GM19193 (cell line): ENCODE measurements around the gene SLC49A3.

Source experiments
- POLR2A ChIP-seq: IDR thresholded peaks from 4 replicates; pipeline ENCODE4 v1.6.1; 2011; ENCODE audit not compliant: insufficient read depth, insufficient read length; ENCODE audit errors: extremely low read depth

Gene SLC49A3

DNA sequence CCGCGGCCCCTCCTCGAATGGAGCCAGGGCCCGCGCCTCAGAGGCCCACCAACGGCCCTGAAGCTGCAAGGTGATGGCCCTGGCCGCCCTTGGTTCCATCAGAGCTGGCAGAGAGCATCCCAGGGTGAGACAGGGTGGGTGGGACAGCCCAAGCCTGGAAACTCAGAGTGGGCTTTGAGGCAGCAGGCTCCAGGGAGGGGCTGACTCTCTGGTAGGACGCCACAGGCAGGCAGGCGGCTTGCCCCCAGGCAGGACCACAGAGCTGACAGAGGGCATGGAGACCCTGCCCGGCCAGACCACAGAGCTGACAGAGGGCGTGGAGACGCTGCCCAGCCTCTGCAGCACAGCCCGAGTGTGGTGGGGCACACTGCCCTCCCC lies 9.9 kb downstream of the SLC49A3 start:
- TF ChIP-seq POLR2A: no peak

DNA sequence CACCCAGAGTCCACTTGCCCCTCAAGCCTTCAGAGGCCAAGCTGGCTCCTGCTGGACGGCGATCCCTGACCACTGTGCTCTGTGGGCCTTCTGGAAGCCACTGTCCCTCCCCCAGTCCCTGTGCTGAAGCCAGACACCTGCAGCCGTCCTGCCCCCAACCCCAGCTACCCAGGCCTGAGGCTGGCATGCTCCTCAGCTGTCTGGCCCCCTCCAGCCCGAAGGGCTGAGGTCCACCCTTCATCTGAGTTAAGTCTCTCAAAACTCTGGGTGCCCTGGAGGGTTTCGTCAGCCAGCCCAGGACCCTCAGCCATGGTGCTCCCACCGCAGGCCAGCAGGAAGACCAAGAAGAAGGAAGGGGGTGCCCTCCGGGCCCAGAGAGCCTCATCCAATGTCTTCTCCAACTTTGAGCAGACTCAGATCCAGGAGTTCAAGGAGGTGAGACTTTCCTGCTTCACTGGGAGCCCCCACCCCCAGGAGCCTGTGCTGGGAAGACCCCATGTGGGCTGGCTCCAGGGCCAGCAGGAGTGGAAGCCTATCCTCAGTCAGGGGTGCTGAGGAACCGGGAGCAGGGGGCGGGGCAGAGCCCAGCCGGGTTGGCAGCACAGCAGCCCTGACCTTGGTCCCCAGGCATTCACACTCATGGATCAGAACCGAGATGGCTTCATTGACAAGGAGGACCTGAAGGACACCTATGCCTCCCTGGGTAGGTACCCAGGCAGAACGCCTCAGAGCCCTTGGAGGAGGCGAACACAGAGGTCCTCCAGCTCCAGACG lies 10.4 kb downstream of the SLC49A3 start:
- no peak for TF ChIP-seq POLR2A

DNA sequence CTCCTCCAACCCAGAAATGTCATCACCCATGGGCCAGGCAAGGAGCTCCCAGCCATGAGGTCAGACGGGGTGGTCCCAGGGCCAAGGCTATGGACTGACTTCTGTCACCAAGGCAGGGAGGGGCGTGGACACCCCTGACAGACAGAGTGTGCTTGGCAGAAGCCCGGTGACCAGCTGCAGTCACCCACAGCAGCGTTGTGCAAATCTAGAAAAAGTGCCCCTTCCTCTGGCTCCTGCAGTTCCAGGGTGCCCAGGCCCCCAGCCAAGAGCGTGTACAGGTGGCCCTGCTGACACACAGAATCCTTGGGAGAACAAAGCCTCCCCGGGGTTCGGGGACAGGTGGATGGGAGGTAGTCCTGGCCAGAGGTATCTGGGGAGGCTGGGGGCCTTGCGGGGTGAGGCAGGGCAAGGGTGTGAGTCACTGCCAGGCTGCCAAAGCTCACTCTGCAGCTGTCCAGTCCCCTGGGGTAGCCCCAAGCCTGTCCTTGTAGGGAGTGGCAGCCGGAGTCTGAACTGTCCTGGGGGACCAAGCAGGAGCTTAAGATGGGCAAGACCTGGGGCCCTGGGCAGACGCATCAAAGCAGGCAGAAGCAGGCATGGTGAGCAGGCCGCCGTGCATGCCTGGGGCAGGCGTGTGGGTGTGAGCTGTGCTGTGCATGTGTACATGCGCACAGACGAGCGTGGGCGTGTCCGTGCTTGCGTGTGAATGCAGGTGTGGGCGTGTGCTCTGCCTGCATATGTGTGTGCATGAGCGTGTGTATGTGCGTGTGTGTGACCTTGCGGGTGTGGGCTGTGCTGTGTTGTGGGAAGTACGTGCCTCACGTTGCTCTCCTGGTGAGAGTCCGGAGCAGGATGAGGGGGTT lies 11.3 kb downstream of the SLC49A3 start:
- TF ChIP-seq POLR2A: peak; percentile 27

DNA sequence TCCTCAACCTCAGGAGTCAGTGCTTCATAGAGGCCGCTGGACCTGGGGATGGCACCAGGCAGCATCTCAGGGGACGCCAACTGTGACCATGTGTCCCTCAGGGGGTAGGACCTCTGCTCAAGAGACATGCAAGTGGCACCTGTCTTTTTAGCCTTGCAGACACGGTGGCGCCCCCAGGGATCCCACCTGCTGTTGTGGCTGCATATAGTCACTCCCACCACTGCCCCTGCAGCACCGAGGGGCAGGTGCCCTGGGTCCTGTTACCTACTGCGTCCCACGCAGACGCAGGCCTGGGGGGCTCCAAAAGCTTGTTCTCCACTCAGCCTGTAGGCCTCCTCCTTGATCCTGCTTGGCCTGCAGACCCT lies 12.1 kb downstream of the SLC49A3 start:
- no peak for TF ChIP-seq POLR2A

DNA sequence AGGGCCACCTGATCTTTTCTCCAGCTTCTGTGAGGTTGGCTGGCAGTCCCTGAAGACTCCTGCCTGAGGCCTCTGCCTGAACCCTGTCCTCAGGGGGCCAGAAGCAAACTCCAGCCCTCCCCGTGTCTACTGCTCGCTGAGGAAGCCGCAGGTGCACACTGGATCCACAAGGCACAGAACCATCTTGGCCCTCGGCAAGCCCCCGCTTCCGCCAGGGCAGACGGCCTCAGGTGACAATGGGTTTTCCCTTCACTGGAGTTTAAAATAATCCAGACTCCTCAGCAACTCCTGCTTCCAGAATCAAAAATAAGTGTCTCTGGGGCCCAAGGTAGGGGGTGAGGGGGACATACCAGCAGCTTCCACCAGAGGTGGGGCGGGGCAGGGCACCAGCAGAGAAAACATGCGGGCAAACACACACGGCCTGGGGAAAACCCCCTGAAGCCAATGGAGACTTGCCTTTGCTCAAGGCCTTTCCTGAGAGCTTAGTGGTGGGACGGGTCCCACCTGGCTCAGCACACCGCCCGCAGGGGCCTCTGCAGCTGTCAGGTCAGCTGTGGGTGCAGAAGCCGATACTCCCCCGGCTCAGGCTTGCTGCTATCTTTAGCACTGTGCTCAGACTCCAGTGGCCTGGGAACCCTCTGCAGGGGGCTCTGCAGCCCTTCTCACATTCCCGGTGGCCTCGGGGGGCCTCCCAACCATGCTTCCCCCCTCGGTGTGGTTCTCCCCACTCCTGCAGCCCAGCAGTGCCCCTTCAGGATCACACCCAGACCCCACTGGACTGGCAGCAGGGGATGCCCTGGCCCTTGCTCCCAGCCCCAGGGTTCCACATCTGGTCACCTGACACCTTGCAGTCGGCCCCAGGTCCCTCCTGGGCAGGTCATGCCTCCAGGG lies 12.7 kb downstream of the SLC49A3 start:
- peak; percentile 23 for TF ChIP-seq POLR2A

DNA sequence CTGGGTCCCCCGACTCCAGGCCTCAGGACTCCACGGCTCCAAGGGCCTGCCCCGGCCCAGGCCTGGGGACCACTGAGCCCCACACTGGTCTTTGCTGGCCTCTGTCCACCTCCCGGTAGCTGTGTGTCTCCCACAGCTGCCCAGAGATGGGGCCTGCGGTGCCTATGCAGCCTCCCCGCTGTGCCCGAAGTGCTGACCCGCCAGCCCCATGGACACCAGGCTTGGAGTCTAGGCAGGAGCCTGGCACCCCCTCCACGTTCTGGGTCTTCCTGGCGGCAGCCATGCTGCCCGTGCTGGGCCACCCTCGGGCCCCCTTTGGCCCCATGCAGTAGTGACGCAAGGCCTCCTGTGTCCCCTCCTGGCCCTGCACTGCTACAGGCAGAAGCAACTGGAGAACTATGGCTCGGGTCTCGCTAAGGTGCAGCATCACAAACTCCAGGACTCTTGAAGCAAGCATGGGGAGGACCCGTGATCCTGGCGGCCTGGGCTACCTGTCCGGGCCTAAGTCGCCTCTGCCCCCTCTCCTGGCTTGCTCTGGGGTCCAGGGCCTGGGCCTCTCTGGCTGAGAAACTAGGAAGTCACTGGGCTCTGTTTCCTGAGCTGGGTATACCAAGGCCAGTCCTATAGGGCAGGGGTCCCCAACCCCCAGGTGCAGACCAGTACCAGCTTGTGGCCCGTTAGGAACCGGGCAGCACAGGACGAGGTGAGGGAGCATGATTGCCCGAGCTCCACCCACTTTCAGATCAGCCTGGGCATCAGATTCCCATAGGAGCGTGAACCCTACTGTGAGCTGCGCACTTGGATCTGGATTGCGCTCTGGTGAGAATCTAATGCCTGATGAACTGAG lies 13.7 kb downstream of the SLC49A3 start:
- no peak for TF ChIP-seq POLR2A

DNA sequence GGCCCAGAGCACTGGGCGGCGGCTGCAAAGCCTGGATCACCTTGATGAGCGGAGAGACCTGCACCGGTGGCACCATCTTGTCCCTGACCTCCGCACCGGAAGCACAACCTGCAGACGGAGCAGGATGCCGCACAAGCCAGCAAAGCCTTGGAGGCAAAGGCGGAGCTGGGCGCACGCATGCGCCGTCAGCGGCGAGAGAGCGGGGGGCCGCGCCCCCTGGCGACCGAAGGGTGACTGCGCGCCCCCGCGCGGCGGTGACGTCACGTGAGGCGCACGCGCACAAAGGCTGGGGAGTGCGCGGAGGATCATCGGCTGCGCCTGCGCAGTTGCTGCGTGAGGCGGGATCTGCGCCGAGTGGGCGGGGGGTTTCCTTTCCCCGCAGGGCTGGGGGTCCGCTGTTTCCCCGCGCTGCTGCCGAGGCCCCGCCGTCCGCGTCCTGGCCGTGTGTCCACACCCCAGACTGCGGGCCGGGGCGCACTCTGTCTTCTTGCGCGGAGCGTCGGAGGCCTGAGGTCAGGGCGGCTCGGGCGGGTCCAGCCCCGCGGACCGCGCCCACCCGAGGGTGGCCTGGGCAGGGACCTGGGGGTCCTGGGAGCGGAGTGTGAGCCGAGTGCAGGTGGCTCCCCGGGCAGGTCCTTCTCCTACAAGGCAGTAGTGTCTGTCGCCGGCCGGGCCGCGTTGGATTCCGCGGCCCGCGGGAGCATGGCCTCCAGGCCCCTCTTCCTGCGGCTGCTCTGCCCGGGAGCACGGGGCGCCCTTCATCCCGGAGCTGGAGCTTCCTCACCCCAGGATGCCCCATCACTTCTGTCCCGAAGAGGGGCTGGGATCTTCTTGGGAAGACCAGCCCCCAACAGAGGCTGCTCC lies 14.5 kb downstream of the SLC49A3 start, which contains the start of the genes ATP5ME and MYL5:
Gene ATP5ME (minus strand): TSS at position 105 of the 864 bp plus-strand sequence. CDS start 29 bp downstream, at position 76.
Gene MYL5 (plus strand): TSS at position 371 of the 864 bp plus-strand sequence. CDS start 3,485 bp downstream, outside the sequence.
- peak; percentile 88 for TF ChIP-seq POLR2A

DNA sequence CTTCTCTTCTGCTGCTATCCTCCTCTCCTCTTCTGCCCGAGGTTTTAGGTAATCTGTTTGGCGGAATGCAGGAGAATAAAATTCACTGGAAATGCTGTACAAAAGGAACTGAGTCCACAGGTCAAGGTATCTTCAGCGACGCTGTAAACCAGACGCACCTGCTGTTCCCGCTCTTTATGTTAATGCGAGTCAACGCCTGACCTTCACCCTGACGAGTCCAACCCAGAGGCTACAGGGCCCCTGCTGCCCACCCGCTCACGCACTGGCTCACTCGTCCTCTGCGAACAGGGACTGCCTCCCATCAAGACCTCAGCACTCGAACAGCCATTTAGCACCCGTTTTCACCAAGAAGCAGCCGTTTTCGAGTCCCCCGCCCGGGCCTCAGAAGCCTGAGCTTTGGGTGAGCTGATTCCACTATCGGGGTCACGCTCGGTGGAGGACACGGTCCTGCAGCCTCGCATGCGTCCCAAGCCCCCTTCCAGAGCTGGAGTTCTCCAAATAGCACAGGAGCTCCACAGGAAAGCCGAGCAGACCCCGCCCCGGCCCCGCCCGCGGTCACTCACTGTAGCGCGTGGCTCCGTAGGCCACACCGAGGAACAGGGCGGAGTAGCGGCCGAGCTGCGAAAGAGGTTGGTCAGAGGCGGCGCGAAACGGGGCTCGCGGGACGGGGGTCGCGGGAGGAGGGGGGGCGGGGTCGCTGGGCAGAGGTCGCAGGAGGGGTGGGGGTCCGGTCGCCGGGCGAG lies 15.4 kb downstream of the SLC49A3 start:
- TF ChIP-seq POLR2A: no peak

DNA sequence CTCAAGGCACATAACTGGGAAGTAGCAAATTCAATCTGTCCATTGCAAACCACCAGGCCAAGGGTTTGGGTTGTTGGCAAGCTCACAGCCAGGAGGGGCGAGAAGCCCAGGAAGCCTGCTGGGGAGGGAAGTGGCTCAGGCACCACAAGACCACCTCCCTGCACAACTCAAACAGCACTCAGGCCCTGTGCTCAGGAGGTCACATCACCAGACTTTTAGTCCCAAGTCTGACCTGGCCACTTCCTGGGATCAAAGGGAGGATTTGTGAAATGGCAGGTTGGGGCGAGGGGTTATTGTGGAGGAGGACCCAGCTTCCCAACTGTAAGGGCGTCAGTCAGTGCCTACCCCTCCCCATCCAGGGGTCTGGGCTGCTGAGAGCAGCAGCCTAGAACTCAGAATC lies 17.2 kb downstream of the SLC49A3 start:
- TF ChIP-seq POLR2A: no peak

DNA sequence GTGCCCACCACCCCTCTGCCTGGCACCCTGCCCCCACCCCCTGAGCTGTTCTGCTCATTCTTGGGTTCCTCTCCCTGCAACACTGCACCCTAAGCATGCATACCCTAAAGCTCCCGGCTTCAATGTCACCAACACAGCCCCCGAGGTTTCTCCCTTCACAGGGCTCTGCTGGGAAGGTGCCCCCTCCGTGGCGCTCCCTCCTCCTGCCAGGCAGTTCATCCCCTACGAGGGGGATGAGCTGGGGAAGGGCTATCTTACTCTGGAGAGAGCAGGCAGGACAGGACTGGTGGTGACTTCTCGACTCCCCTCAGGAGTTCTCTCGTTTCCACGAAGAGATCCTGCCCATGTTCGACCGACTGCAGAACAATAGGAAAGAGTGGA lies 21.4 kb downstream of the SLC49A3 start:
- no peak for TF ChIP-seq POLR2A

DNA sequence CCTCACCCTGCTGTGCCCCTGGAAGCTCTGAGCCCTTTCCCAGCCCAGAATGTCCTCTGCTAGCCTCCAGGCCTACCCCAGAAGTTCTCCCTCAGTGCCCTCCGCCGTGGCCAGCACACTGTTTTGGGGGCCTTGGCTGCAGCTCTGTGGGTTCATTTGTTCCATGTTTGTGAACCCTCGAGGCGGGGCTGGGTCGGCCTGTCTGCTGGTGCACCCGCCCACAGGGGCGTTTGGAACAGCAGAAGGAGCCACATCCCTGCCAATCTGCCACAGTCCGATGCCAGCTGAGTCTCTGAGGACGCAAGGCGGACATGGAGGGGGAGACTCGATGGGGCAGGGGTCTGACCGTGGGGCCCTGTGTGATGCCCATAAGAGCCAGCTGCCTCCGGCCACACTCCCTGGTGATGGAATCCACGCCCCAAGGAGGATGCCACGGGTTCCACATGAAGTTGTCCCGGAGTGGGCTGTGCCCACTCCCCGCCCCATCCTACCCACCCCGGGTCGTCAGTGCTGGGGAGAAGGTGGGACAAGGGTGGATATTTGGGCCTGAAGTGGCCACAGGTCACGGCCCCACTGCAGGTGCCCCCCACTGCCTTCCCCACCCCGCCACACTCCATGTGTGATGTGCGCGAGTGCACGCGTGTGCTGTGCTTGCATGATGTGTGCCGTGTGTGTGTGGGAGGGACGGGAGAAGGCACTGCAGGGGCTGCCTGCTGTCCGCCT lies 22.0 kb downstream of the SLC49A3 start:
- no peak for TF ChIP-seq POLR2A

DNA sequence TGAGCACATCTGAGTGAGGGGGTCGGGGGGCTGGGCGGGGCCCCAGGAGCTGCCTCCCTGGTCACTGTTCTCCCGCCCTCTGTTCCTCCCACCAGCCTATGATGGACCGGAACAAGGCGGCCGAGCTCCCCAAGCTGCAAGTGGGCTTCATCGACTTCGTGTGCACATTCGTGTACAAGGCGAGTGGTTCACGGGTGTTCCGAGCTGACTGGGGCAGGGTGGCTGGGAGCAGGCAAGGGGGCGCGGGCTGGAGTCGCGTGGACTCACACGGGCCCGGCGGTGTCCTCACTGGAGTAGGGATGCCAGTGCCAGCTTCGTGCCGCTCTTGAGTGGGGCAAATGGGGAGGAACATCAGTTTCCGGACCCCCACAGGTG lies 22.5 kb downstream of the SLC49A3 start:
- TF ChIP-seq POLR2A: no peak
